ENCODE results near the gene STXBP6. TPM values are rescaled to one million over a fixed set of nuclear protein-coding genes. Genes with fewer than 3 reads are reported as not detected.

Gene STXBP6
- total and polyA plus RNA-seq, 2 of the 13 experiments (the other 11 are each of a cell fraction or from before 2014, with no cell fraction given): 35.3 to 42.8 TPM

DNA sequence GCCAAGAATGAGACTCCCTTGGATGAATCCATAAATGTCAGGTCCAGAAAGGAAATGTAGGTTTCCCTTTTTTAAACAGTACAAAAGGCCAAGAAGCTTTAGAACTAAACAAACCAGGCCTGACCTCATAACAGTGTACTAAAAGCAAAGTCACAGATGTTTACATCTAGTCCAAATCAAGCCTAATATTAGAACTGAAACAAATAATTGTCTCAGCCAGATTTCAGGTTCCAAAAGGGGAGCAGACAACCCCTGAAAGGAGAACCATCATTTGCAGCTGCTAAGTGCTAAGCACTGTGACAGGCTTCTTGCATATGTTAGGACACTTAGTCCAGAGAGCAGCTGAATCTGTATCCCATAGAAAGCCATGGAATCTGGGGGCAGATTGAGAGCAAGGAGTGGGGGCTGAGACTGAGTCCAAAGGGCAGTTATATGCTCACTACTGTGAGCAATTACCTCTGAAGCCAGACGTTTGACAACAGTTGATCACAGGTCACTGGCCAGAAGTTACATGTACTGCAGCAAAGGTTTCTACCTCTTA is 90.1 kb downstream of the STXBP6 start (continued):
- TF ChIP-seq CHD4 (IDR thresholded peaks at IDR 0.05; ENCODE audit: borderline replicate concordance, low read length): no peak
- peak; percentile 94; the same call in 1 of the 2 replicates for TF ChIP-seq ZBTB20 (CRISPR knock-in tag; IDR thresholded peaks at IDR 0.05; ENCODE audit: borderline replicate concordance, low read depth)
- TF ChIP-seq, protein P1, sequence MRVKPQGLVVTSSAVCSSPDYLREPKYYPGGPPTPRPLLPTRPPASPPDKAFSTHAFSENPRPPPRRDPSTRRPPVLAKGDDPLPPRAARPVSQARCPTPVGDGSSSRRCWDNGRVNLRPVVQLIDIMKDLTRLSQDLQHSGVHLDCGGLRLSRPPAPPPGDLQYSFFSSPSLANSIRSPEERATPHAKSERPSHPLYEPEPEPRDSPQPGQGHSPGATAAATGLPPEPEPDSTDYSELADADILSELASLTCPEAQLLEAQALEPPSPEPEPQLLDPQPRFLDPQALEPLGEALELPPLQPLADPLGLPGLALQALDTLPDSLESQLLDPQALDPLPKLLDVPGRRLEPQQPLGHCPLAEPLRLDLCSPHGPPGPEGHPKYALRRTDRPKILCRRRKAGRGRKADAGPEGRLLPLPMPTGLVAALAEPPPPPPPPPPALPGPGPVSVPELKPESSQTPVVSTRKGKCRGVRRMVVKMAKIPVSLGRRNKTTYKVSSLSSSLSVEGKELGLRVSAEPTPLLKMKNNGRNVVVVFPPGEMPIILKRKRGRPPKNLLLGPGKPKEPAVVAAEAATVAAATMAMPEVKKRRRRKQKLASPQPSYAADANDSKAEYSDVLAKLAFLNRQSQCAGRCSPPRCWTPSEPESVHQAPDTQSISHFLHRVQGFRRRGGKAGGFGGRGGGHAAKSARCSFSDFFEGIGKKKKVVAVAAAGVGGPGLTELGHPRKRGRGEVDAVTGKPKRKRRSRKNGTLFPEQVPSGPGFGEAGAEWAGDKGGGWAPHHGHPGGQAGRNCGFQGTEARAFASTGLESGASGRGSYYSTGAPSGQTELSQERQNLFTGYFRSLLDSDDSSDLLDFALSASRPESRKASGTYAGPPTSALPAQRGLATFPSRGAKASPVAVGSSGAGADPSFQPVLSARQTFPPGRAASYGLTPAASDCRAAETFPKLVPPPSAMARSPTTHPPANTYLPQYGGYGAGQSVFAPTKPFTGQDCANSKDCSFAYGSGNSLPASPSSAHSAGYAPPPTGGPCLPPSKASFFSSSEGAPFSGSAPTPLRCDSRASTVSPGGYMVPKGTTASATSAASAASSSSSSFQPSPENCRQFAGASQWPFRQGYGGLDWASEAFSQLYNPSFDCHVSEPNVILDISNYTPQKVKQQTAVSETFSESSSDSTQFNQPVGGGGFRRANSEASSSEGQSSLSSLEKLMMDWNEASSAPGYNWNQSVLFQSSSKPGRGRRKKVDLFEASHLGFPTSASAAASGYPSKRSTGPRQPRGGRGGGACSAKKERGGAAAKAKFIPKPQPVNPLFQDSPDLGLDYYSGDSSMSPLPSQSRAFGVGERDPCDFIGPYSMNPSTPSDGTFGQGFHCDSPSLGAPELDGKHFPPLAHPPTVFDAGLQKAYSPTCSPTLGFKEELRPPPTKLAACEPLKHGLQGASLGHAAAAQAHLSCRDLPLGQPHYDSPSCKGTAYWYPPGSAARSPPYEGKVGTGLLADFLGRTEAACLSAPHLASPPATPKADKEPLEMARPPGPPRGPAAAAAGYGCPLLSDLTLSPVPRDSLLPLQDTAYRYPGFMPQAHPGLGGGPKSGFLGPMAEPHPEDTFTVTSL (CRISPR knock-in tag; IDR thresholded peaks at IDR 0.05; ENCODE audit: borderline replicate concordance): peak; percentile 46; the same call in 1 of the 2 replicates
- 0 out of 2 replicates have a peak, but pooled peaks have one; percentile 20 for TF ChIP-seq PPARG (CRISPR knock-in tag; conservative IDR thresholded peaks at IDR 0.05)
- peak; percentile 82 for TF ChIP-seq TEAD3 (CRISPR knock-in tag; optimal IDR thresholded peaks at IDR 0.05; ENCODE audit: borderline replicate concordance)
- peak; percentile 77; the same call in 1 of the 2 replicates for TF ChIP-seq MEF2D (CRISPR knock-in tag; IDR thresholded peaks at IDR 0.05)
- 0 out of 2 replicates have a peak, but pooled peaks have one; percentile 44 for TF ChIP-seq EED (CRISPR knock-in tag; IDR thresholded peaks at IDR 0.05)
- peak; percentile 38 for TF ChIP-seq SKI (IDR thresholded peaks at IDR 0.05; ENCODE audit: partially characterized antibody)
- TF ChIP-seq FOXK1 (CRISPR knock-in tag; IDR thresholded peaks at IDR 0.05; ENCODE audit: borderline replicate concordance, low read depth): peak; percentile 33; the same call in 1 of the 2 replicates
- 0 out of 2 replicates have a peak, but pooled peaks have one; percentile 31 for TF ChIP-seq ZNF564 (CRISPR knock-in tag; IDR thresholded peaks at IDR 0.05)
- TF ChIP-seq PATZ1 (CRISPR knock-in tag; IDR thresholded peaks at IDR 0.05): peak; percentile 98
- TF ChIP-seq TBP (CRISPR knock-in tag; IDR thresholded peaks at IDR 0.05): no peak
- TF ChIP-seq CC2D1A (CRISPR knock-in tag; IDR thresholded peaks at IDR 0.05): 0 out of 2 replicates have a peak, but pooled peaks have one; percentile 43
- no peak for TF ChIP-seq TAF1 (CRISPR knock-in tag; IDR thresholded peaks at IDR 0.05)
- peak; percentile 54; the same call in 1 of the 2 replicates for TF ChIP-seq IRF2 (CRISPR knock-in tag; IDR thresholded peaks at IDR 0.05)
- 0 out of 2 replicates have a peak, but pooled peaks have one; percentile 6 for TF ChIP-seq STAG1 (CRISPR knock-in tag; IDR thresholded peaks at IDR 0.05)
- TF ChIP-seq TFAP4 (IDR thresholded peaks at IDR 0.05; ENCODE audit: borderline replicate concordance, low read depth): peak; percentile 57; the same call in 1 of the 2 replicates
- 0 out of 2 replicates have a peak, but pooled peaks have one; percentile 25 for TF ChIP-seq ZNF124 (CRISPR knock-in tag; IDR thresholded peaks at IDR 0.05)
- peak; percentile 41; the same call in 1 of the 2 replicates for TF ChIP-seq ZNF205 (CRISPR knock-in tag; IDR thresholded peaks at IDR 0.05)
- no peak for TF ChIP-seq ZNF547 (CRISPR knock-in tag; IDR thresholded peaks at IDR 0.05)
- TF ChIP-seq CBX5 (CRISPR knock-in tag; IDR thresholded peaks at IDR 0.05; ENCODE audit: borderline replicate concordance): 0 out of 2 replicates have a peak, but pooled peaks have one; percentile 52
- no peak for TF ChIP-seq ZFP36L1 (CRISPR knock-in tag; IDR thresholded peaks at IDR 0.05)
- TF ChIP-seq NR2F1 (CRISPR knock-in tag; IDR thresholded peaks at IDR 0.05): 0 out of 4 replicates have a peak, but pooled peaks of 1 of the 2 experiments have one; percentile 29

Data from HepG2 (cell line).